OCI-LY7 (cell line): ENCODE measurements around the gene MGRN1.

ENCODE experiments used
- EZH2phosphoT487 ChIP-seq: fragments of 200-600 bp; sonication (generic); IDR thresholded peaks from 2 replicates; pipeline ENCODE4 v1.6.1; 2018; ENCODE audit warnings: low read depth, borderline replicate concordance, mild to moderate bottlenecking, mixed run types, antibody characterized with exemption, low read length, moderate library complexity, mixed read lengths
- TF ChIP-seq, protein P1 (sequence below): fragments of 200-600 bp; sonication (generic); conservative IDR thresholded peaks from 2 replicates; pipeline ENCODE4 v1.5.1; 2014; ENCODE audit warnings: mild to moderate bottlenecking, antibody characterized with exemption, low read length, moderate library complexity, mixed read lengths

DNA sequence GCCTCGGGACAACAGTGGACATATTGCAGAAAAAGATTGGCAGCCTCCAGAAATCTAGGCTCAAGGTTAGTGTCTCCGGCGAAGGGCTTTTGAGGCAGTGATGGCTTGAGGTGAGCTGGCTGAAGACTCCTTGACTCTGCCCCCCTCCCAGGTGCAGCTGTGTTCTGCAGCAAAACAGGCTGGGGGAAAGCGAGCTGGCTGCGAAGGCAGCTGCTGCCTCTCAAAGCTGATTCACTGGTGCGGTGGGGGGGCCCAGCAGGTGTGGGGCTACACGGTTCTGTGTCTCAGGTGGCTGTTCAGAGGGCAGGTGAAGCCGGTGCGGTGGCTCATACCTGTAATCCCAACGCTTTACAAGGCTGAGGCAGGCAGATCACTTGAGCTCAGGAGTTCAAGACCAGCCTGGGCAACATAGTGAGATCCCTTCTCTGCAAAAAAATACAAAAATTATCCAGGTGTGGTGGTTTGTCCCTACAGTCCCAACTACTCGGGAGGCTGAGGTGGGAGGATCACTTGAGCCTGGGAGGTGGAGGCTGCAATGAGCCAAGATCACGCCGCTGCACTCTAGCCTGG is 45.6 kb upstream of the MGRN1 start:
- no peak for TF ChIP-seq EZH2phosphoT487
- TF ChIP-seq, protein P1, sequence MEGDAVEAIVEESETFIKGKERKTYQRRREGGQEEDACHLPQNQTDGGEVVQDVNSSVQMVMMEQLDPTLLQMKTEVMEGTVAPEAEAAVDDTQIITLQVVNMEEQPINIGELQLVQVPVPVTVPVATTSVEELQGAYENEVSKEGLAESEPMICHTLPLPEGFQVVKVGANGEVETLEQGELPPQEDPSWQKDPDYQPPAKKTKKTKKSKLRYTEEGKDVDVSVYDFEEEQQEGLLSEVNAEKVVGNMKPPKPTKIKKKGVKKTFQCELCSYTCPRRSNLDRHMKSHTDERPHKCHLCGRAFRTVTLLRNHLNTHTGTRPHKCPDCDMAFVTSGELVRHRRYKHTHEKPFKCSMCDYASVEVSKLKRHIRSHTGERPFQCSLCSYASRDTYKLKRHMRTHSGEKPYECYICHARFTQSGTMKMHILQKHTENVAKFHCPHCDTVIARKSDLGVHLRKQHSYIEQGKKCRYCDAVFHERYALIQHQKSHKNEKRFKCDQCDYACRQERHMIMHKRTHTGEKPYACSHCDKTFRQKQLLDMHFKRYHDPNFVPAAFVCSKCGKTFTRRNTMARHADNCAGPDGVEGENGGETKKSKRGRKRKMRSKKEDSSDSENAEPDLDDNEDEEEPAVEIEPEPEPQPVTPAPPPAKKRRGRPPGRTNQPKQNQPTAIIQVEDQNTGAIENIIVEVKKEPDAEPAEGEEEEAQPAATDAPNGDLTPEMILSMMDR = no peak
